Activated T-helper 1 cell treated with anti-CD3 and anti-CD28 coated beads, Interleukin-12 subunit alpha, Interleukin-12 subunit beta, Interleukin-2, Interleukin-4 antibody, amounts not matched to agents 30 ng/mL and 10 ng/mL and 1 ng/mL, durations not matched to agents 14 hours and 24 hours and 36 hours (primary cell): ENCODE results near the gene SH3GLB1. TPM values are rescaled to one million over a fixed set of nuclear protein-coding genes. Genes with fewer than 3 reads are reported as not detected.

ENCODE experiments used
- DNase-seq: peaks from one replicate; pipeline ENCODE4 v3.0.0; 2021; ENCODE audit warnings: low spot score
- H3K27ac Mint-ChIP-seq: one replicate; pipeline ENCODE4 v1.8.0; 2021; ENCODE audit warnings: mild to moderate bottlenecking, mixed read lengths
- H3K27me3 Mint-ChIP-seq: one replicate; pipeline ENCODE4 v1.8.0; 2022; ENCODE audit warnings: mild to moderate bottlenecking, moderate library complexity, mixed read lengths; ENCODE audit not compliant: insufficient read depth
- H3K36me3 Mint-ChIP-seq: one replicate; pipeline ENCODE4 v1.8.0; 2021; ENCODE audit warnings: low read depth, mixed read lengths
- H3K4me1 Mint-ChIP-seq: one replicate; pipeline ENCODE4 v1.8.0; 2021; ENCODE audit warnings: low read depth, mixed read lengths
- H3K4me3 Mint-ChIP-seq: one replicate; pipeline ENCODE4 v1.8.0; 2021; ENCODE audit warnings: mild to moderate bottlenecking, moderate library complexity, mixed read lengths
- H3K9me3 Mint-ChIP-seq: one replicate; pipeline ENCODE4 v1.8.0; 2021; ENCODE audit warnings: mixed read lengths
- intact Hi-C: fragments of 100-400 bp; cut with micrococcal nuclease; formaldehyde crosslinking; loops from one replicate; pipeline ENCODE4 v1.15.1; 2024
- total RNA-seq: library from RNA; stranded (reverse); gene quantifications from 2 replicates; pipeline ENCODE4 v1.2.3, GENCODE V29; 2022

The SH3GLB1 gene
- total RNA-seq, 1 donor from 2014 or later = 66.8 TPM

DNA sequence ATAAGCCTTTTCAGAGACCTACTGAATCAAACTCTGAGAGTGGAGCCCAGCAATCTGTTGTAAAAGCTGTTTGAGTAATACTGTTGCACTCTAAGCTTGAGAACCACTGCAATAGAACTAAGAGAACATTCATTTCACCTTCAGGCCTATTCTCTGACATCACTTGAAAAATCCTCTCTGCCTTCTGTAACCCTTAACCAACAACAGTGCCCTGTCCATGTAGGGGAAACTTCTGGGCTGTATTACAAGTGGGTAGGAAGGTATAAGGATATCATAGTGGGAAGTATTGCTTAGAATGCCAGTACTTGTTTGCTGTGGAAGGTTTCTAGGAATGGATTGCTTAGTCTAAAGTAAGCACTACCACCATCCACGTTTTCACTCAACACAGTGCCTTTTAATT, 42.9 kb downstream of the SH3GLB1 start:
- H3K36me3 Mint-ChIP-seq = peaks cover 7% of the 10 kb centered on the region
- no peaks in the 10 kb centered on the region for H3K4me1 Mint-ChIP-seq
- DNase-seq = no peak
- H3K27ac Mint-ChIP-seq = no peak overlapping the region
- intact Hi-C loops = no loop called here
- H3K27me3 Mint-ChIP-seq = no peaks in the 10 kb centered on the region
- H3K4me3 Mint-ChIP-seq = no peak overlapping the region
- H3K9me3 Mint-ChIP-seq = no peaks in the 10 kb centered on the region

DNA sequence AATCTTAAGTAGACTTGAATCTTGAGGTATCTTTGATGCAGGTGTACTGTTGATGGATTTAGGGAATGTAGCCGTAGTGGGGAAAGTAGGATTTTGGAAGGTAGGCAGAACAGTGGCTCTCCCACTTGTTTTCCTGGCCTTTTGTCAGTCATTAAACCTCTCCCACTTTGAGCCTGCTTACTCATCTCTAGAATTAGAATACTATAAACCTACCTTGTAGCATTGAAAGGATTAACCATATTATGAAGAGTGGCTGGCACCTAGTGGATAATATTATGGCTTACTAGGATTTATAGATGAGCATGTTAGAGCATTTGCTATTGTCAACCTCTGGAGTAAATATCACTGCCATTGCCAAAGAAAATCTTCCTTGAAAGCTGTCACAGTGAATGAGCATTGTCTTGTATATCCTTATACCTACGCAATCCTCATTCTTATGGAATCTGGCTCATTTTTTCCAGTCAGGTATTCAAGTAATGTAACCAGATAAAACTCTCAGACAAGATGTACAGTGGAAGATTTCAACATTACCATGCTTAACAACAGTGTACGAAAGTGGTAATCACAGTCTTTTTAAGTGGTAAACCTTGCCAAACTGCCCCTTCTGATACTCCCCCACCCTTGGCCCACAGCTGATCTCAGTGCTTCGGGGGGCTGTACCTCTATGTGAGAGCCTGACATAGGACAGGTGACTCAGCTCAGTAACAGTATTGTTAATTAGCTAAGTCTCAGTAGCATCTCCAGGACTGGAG, 44.4 kb downstream of the SH3GLB1 start:
- no peaks in the 10 kb centered on the region for H3K27me3 Mint-ChIP-seq
- H3K4me1 Mint-ChIP-seq = no peaks in the 10 kb centered on the region
- intact Hi-C loops = no loop called here
- H3K27ac Mint-ChIP-seq = no peak overlapping the region
- no peak overlapping the region for H3K4me3 Mint-ChIP-seq
- H3K9me3 Mint-ChIP-seq = no peaks in the 10 kb centered on the region
- peaks cover 6% of the 10 kb centered on the region for H3K36me3 Mint-ChIP-seq
- no peak for DNase-seq

DNA sequence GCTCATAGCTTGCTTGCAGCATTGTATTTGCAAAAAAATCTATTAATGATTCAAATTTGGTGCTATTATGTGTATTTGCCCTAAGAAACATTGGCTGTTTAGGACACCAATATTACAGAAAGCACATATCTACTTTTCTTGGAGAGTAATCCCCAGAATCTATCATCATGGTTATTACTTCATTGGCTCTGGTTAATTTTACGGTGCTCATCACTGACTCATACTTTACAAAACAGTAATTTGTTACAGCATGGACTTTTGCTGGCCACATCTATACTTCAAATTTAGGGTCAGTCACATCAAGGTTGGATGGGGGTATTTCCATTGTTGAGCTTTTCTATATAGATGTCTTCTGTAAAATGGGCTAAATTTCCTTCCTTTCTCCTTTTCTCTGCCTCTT, 45.7 kb downstream of the SH3GLB1 start:
- peaks cover 2% of the 10 kb centered on the region for H3K36me3 Mint-ChIP-seq
- H3K27me3 Mint-ChIP-seq = peaks cover 5% of the 10 kb centered on the region
- intact Hi-C loops = no loop called here
- H3K4me1 Mint-ChIP-seq = no peaks in the 10 kb centered on the region
- no peak overlapping the region for H3K27ac Mint-ChIP-seq
- DNase-seq = no peak
- H3K4me3 Mint-ChIP-seq = no peak overlapping the region
- no peaks in the 10 kb centered on the region for H3K9me3 Mint-ChIP-seq

DNA sequence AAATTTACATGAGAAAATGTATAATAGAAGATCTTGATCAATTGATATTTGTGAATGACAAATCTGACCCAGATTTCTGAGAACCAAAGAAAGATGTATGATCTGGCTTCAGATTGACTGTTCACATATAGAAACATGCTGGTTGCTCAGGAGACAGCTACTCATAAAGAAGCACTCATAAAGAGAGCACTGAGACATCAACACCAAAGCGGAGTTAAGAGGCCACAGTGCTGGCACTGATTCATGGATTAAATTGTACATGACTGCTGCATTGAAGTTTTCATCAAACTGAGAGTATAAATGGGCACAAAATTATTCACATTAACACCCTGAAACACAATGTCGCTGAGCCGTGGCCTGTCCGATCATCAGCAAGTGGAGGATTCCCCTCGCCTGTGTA, 46.2 kb downstream of the SH3GLB1 start:
- no peaks in the 10 kb centered on the region for H3K9me3 Mint-ChIP-seq
- no peaks in the 10 kb centered on the region for H3K4me1 Mint-ChIP-seq
- no peak for DNase-seq
- H3K4me3 Mint-ChIP-seq = no peak overlapping the region
- intact Hi-C loops = no loop called here
- H3K36me3 Mint-ChIP-seq = peaks cover 2% of the 10 kb centered on the region
- no peak overlapping the region for H3K27ac Mint-ChIP-seq
- H3K27me3 Mint-ChIP-seq = peaks cover 5% of the 10 kb centered on the region

DNA sequence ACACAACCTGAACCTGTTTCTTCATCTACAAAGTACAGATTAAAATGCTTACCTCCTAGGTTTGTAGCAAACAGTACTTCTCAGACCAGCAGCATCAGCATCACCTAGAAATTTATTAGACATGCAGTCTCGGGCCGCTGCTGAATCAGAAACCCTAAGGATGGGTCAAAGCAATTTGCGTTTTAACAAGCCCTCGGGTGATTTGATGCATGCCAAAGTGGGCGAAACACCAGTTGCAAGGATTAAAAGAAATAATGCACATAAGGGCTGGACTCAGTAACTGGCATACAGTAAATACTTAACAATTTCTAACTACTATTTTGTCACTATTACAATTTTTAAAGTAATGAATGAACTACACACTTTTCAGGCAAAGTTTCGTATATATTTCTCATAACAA, 47.5 kb downstream of the SH3GLB1 start:
- Mint-ChIP-seq H3K4me1 (no peaks in the 10 kb centered on the region), H3K27ac (no peak overlapping the region), H3K27me3 (peaks cover 5% of the 10 kb centered on the region), H3K9me3 (no peaks in the 10 kb centered on the region), H3K36me3 (no peaks in the 10 kb centered on the region), H3K4me3 (no peak overlapping the region)
- intact Hi-C loops = no loop called here
- DNase-seq = no peak

DNA sequence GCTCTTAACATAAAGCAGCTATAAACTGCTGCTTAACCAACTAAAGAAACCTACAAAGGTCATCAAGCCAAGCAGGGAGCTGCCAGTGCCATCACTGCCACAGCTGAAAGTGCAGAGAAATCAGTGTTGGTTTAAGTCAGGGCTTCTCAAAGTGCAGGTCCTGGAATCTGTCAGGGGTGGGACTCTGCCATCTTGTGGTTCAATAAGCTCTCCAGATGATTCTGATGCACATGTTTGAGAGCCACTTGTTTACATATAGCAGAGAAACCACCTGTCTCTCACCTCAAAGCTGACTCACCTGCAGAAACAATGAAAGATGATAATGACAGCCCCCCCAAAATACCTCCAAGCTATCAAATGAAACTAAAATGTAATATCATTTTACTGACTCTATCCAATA, 49.3 kb downstream of the SH3GLB1 start:
- Mint-ChIP-seq H3K4me1 (no peaks in the 10 kb centered on the region), H3K27ac (no peak overlapping the region), H3K36me3 (no peaks in the 10 kb centered on the region), H3K27me3 (peaks cover 5% of the 10 kb centered on the region), H3K4me3 (no peak overlapping the region), H3K9me3 (no peaks in the 10 kb centered on the region)
- intact Hi-C loops = no loop called here
- no peak for DNase-seq

DNA sequence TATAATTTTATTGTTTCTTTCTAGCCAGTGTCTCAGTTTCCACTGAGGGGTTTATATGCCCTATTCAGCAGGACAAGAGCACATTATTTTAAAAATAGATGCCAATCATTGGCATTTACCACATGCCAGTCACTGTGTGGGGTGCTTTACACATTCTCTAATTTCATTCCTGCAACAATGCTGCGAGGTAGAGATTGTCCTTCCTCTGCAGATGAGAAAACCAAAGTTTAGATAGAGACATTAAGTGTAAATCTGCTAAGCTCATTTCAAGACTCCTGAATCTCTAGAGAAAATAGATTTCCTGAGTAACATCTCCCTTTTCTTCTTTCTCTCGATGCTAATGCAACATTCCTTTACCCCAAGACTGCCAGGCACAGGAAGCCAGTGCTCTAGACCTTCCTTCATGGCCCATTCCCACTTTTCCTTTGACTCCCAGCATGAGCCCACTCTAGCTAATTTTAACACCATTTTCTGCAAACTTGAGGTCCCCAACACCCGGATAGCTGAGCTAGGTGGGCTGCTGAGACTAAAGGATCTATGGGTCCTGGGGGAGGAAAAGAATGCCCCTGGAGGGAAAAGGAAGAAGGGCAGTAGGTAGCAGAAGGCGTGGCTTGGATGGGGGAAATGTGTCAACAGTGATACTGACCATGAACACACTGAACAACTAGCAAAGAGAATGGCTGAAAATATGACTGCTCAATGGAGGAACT, 50.0 kb downstream of the SH3GLB1 start:
- intact Hi-C loops = no loop called here
- H3K36me3 Mint-ChIP-seq = no peaks in the 10 kb centered on the region
- DNase-seq = no peak
- no peak overlapping the region for H3K4me3 Mint-ChIP-seq
- no peaks in the 10 kb centered on the region for H3K9me3 Mint-ChIP-seq
- H3K4me1 Mint-ChIP-seq = no peaks in the 10 kb centered on the region
- H3K27me3 Mint-ChIP-seq = peaks cover 5% of the 10 kb centered on the region
- no peak overlapping the region for H3K27ac Mint-ChIP-seq

DNA sequence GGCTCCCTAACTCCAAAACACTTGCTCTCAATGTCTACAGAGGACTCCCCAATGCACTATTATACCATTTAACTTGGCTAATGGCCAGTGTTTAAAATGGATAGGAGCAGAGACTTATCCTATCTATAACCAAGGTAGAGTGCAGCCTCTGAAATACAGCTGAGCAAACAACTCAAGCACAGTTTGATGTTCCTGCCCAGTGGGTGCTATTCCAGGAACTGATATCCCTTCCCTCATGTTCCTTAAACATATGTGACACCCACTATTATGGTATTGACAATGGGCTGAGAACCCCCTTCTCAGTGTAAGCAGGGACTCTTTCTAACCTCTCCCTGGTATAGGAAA, 51.7 kb downstream of the SH3GLB1 start:
- Mint-ChIP-seq H3K27me3 (peaks cover 5% of the 10 kb centered on the region), H3K4me1 (no peaks in the 10 kb centered on the region), H3K4me3 (no peak overlapping the region), H3K9me3 (no peaks in the 10 kb centered on the region), H3K36me3 (no peaks in the 10 kb centered on the region), H3K27ac (no peak overlapping the region)
- DNase-seq = no peak
- intact Hi-C loops = no loop called here

DNA sequence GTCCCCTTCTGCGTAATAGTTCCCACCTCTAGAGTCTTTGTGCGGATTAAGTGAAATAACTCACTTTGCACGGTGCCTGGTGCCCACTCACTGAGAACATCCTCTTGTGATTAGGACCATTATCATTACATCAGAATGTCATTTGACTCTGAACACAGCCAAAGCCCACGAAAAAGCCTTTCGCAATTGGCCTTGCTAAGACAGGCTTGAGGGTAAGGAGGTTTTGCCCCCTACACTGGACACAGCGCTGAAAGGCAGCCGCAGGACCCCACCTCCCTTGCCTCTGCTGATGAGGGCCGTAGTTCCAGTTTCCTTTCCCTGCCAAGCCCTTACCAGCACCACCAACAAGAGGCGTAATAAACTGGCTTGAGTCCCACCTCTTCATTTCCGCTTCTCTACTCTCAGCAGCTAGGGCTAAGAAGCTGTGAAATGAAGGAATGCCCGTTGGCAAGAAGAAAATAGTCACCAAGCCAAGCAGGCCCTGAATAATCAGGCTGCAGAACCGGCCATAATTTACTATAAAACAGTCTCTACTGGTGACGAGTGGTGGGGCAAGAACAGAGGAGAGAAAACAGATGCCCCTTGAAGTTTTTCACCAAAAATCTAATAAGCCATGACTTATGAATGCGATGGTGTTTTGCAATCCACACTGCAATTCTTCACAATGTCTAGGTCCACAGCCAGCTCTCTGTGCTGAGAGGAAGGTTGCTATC, 53.1 kb downstream of the SH3GLB1 start:
- Mint-ChIP-seq H3K36me3 (no peaks in the 10 kb centered on the region), H3K4me1 (no peaks in the 10 kb centered on the region), H3K27me3 (peaks cover 5% of the 10 kb centered on the region), H3K9me3 (no peaks in the 10 kb centered on the region), H3K27ac (no peak overlapping the region), H3K4me3 (no peak overlapping the region)
- DNase-seq = no peak
- intact Hi-C loops = no loop called here

DNA sequence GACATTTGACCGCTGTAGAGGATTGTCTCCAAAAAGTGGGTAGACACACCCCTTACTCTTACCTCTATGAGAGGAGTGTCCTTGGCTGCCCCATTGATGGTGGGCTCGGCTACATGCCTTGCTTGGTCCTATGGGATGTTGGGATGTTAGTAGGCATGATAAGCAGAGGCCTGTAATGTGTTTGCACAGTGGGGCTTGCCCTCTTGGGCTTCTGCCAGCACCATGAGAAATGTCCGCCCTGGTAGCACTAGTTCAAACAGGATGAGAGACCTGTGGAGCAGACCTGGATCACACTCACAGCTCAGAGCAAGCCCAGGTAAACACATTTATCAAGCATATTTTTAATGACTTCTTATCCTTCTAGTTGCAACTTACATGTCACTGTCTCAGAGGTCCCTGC, 54.2 kb downstream of the SH3GLB1 start:
- intact Hi-C loops = no loop called here
- H3K9me3 Mint-ChIP-seq = no peaks in the 10 kb centered on the region
- H3K36me3 Mint-ChIP-seq = no peaks in the 10 kb centered on the region
- H3K27ac Mint-ChIP-seq = no peak overlapping the region
- no peaks in the 10 kb centered on the region for H3K4me1 Mint-ChIP-seq
- no peak for DNase-seq
- H3K4me3 Mint-ChIP-seq = no peak overlapping the region
- H3K27me3 Mint-ChIP-seq = peaks cover 5% of the 10 kb centered on the region

DNA sequence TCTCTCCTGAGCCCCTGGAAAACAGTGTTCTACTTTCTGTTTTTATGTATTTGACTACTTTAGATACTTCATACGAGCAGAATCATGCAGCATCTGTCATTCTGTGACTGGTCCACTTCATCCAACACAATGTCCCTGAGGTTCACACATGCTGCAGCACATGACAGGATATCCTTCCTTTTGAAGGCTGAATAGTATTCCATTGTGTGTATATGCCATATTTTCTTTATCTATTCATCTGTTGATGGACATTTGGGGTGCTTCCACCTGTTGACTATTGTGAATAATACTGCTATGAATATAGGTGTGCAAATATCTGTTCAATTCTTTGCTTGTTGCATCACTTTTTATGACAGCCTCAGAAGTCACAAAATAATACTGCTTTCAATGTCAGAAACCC, 55.8 kb downstream of the SH3GLB1 start:
- H3K4me1 Mint-ChIP-seq = no peaks in the 10 kb centered on the region
- DNase-seq = no peak
- no peak overlapping the region for H3K4me3 Mint-ChIP-seq
- intact Hi-C loops = no loop called here
- H3K36me3 Mint-ChIP-seq = no peaks in the 10 kb centered on the region
- H3K27ac Mint-ChIP-seq = no peak overlapping the region
- H3K9me3 Mint-ChIP-seq = no peaks in the 10 kb centered on the region
- H3K27me3 Mint-ChIP-seq = no peaks in the 10 kb centered on the region

DNA sequence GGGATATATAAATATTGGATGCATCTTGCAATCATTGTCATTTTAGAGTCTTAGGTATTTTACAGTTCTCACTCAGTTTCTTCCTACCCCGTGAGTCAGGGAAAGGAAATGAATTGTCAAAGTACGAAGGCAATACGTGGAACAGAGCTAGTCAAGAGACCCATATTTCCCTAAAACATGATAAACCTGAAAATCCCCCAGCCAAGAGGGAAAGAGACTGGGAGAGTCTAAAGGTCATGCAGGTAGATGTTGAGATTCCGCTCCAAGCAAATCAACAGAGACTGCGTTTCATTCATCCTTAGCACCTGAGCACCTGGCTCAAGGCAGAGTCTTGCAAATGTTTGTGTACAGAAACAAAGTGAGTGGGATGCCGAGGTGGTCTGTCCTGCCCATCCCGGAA, 58.0 kb downstream of the SH3GLB1 start:
- no peaks in the 10 kb centered on the region for H3K36me3 Mint-ChIP-seq
- peaks cover 5% of the 10 kb centered on the region for H3K9me3 Mint-ChIP-seq
- no peak overlapping the region for H3K27ac Mint-ChIP-seq
- intact Hi-C loops = no loop called here
- H3K4me3 Mint-ChIP-seq = no peak overlapping the region
- no peak for DNase-seq
- no peaks in the 10 kb centered on the region for H3K27me3 Mint-ChIP-seq
- no peaks in the 10 kb centered on the region for H3K4me1 Mint-ChIP-seq

DNA sequence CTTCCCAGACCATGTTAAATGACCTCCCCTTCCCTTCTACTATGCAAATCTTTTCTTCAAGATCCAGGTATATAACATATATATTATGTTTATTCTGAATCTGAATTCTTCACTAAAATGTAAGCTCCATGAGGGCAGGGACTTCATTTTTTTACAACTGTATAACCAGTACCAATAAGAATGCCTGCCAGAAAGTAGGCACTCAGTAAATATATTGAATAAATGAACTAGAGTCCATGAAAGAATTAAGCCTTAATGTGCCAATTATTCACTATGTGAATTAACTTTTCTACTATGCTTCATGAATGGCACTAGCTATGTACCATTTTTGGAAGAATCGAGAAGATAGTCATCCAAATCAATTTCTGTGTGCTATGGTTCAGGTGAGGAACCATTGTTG, 60.1 kb downstream of the SH3GLB1 start:
- intact Hi-C loops = no loop called here
- H3K9me3 Mint-ChIP-seq = peaks cover 5% of the 10 kb centered on the region

More for the DNA sequence above, 60.1 kb downstream of the SH3GLB1 start:
- Mint-ChIP-seq H3K4me3 (no peak overlapping the region), H3K27me3 (peaks cover 1% of the 10 kb centered on the region), H3K27ac (no peak overlapping the region), H3K36me3 (no peaks in the 10 kb centered on the region), H3K4me1 (no peaks in the 10 kb centered on the region)
- no peak for DNase-seq
